Pericardium fibroblast (primary cell): Measurements from ENCODE around the gene KLF5. TPM values are rescaled to one million over a fixed set of nuclear protein-coding genes. Genes with fewer than 3 reads are reported as not detected.

Experiments
- total RNA-seq: library from RNA; depleted of rRNA; stranded (reverse); fragments of >200 nt; gene quantifications from 2 replicates; pipeline ENCODE4 v1.2.3, GENCODE V29; 2015

The KLF5 gene
- 3.7 and 7.4 TPM in 2 replicates for total RNA-seq

DNA sequence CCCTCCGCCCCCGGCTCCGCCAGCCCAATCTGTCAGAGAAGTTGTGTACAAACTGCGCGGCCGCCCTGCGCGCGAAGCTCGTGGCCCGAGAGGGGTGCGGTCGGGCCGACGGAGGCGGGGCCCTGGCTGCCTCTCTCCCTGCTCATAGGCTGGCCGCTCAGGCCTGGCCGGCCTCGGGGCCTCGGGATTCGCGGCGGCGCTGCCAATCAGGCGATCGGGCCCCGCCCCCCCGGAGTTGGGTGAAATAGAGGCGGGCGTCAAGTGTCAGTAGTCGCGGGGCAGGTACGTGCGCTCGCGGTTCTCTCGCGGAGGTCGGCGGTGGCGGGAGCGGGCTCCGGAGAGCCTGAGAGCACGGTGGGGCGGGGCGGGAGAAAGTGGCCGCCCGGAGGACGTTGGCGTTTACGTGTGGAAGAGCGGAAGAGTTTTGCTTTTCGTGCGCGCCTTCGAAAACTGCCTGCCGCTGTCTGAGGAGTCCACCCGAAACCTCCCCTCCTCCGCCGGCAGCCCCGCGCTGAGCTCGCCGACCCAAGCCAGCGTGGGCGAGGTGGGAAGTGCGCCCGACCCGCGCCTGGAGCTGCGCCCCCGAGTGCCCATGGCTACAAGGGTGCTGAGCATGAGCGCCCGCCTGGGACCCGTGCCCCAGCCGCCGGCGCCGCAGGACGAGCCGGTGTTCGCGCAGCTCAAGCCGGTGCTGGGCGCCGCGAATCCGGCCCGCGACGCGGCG, at the start of gene KLF5:
Gene KLF5 (plus strand): TSS at position 270 of the 724 bp plus-strand sequence. CDS start 323 bp downstream, at position 593.

